ENCODE data around the gene GDAP1L1.
A peak's percentile ranks its signal among the peaks of the same experiment; 100 is the strongest.
"Not testable (repeated sequence)": the region's sequence is repeated elsewhere in the genome, so short reads cannot be mapped to it uniquely, and the experiment has no call there.

GDAP1L1 gene

DNA sequence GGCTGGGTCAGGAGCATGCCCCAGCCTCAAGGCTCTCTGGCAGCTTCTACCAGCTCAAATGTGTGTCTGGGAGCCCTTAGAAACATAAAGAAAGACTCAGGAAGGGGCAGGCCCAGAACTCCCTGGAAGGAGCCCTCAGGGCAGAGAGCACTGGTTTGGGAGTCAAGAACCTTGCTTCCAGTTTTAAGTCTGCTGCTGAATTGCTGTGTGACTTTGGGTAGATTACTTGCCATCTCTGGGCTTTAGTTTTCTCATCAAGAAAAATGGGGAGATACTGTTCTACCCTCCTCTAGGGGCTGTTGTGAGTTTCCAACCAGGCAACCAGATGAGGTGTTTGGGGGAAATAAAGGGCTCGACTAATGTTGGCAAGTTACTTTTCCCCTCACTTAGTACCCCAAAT is 8.8 kb downstream of the GDAP1L1 start:
- DNase-seq (ENCODE audit: low spot score): no peak

DNA sequence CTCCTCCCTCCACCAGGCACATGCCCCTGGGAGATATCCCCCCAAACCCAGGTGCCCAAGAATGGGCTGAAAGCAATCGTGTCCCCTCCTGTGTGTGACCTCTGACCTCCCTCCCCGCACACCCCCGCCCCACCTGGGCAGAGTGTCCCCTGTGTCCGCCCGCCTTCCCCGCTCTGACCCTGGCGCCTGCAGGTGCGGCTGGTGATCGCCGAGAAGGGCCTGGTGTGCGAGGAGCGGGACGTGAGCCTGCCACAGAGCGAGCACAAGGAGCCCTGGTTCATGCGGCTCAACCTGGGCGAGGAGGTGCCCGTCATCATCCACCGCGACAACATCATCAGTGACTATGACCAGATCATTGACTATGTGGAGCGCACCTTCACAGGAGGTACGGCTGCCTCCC is 9.9 kb downstream of the GDAP1L1 start:
- no peak for DNase-seq (ENCODE audit: low spot score)

DNA sequence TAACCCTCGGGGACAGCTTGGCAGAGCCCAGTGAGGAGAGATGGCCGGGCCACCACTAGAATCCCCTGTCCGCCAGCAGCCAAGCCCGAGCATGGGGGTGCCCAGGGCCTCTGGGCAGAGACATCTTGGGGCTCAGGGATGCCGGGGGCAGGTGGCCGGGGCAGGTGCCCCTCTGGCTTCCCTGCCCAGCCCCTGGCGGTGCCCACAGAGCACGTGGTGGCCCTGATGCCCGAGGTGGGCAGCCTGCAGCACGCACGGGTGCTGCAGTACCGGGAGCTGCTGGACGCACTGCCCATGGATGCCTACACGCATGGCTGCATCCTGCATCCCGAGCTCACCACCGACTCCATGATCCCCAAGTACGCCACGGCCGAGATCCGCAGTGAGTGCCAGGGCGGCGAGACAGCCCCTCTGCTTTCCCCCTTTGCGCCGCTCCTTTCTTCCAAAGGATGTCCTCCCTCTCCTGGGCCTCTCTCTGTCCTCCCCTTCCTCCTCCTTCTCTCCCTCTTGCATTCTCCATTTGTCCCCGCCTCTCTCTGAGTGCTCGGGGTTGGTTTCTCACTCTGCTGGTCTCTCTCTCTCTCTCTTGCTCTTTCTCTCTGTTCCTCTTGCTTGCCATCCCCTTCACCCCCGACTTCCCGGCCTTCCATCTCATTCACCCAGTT is 11.2 kb downstream of the GDAP1L1 start:
- DNase-seq (ENCODE audit: low spot score): no peak

DNA sequence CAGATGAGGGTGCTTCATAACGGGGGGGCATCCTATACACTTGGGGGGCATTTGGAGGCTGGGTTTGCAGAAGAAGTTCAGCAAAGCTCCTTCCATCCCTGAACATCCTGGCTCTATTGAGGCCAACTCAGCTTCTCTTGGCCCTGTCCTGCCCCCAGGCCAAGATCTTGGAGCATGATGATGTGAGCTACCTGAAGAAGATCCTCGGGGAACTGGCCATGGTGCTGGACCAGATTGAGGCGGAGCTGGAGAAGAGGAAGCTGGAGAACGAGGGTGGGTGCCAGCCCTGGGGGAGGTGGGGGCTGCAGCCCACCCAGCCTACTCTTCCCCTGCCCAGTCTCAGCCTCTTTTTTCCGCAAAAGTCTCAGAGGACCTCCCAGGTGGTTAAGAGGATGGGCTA is 17.2 kb downstream of the GDAP1L1 start:
- DNase-seq (ENCODE audit: low spot score): no peak

DNA sequence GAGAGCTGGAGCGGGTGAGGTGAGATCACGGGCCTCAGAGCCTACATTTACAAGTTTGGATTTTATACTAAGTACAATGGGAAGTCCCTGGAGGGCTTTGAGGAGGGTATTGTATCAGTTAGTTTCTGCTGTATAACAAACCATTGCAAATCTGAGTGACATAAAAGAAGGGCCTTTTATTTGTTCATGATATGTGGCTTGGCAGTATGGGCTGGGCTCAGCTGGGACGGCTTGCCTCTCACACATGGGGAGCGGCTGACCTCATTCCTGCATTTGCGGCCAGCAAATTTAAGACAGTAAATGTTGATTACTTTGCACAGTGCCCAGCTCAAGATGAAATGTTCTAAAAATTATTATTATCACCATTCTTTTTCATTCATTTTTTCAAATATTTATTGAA is 21.7 kb downstream of the GDAP1L1 start:
- DNase-seq (ENCODE audit: low spot score): no peak

DNA sequence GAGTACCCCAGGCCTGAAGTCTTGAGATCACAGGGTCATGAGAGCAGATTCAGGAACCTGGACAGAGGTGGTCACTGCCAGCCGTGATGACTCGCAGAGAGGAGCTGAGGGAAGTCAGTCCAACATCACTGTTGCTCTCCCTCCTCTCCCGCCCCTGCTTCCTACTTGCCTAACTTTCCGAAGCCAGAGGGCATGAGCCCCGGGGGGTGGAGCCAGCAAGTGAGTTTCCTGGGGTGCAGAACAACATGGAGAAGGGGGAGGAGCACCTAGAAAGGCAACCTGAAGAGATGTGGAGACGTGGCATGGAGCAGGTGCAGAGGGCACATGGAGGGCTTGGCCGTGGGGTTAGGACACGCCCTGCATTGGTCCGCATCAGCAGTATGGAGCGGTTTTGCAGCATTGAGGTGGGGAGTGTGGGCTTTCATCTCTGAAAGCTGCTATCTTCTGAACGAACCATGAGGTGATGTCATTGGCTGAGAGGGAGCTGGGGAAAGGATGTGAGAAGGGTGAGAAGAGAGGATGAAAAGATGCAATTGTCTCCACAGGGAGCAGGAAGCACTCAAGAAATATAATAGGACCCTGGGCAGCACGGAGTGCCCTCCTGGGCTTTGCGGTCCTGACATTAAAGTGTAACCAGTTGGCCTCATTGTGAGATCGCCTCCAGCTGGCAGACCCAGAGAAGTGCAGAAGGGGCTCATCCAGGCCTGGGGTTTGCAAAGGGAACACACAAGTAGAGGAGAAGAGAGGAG is 25.0 kb downstream of the GDAP1L1 start:
- peak; percentile 10 for DNase-seq (ENCODE audit: low spot score)

DNA sequence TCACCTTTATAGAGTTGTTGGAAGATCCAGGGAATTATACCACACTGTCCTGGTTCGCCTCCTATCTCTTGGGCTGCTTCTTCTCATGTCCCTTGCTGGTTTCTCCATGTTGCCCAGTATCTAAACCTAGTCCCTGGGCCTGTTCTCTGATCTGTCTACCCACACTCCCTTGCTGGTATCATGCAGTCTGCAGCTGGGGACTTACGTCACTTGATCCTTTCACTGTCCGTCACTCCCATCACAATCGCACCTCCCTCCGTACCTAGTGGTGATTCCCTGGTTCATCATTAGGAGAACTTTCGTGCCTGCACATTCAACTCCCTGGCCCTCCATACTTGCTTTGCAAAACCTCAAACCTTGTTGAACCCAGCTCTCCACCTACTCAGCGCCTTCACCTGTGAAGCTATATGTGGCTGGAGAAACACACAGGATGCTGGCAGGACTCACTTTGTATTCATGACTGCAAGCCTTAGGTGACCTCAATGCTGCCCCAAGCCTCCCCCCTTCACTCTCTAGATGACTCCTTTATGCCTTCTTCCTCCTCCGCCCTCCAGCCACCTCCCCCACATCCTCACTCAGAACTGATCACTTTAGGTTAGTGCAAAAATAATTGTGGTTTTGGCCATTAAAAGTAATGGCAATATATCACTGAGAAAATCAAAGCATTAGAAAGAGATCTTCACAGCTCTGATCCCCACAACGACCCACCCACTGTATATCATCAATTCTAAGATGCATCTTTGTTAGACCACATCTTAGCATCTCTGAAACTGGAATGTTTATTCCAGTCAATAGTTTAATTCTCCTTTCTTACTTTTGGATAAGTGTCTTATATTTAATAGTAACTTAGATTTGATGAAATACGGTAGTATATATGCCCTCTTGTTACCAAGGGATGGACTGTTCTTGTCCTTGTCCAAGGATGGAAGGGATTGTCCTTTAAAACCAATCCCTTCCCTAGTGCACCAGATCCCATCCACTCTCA is 26.4 kb downstream of the GDAP1L1 start:
- no peak for DNase-seq (ENCODE audit: low spot score)

DNA sequence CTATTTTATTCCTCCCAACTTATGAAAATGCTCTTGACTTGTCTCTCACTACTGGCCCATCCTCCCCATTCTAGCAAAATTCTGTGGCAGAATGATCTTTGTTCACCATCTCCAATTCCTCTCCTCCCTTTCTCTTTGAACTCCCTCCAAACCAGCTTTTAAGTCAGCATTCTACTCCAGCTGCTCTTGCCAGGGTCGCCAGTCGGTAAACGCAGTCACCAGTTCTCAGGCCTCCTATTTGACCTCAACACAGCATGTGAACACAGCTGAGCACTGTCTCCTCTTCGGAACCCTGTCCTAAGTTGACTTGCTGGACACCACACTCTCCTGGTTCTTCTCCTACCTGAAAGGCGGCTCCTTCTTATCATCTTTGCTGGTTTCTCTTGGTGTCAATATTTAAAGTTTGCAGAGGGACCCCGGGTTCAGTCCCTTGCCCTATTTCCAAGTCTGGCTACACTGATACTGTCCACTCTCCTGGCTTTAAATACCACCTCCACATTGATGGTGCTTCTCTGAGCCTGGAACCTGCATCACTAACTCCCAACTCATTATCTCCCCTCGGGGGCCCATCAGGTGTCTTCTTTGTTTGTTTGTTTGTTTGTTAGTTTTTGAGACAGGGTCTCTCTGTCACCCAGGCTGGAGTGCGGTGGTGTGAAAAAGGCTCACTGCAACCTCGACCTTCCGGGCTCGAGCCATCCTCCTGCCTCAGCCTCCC is 27.4 kb downstream of the GDAP1L1 start:
- DNase-seq (ENCODE audit: low spot score): no peak

DNA sequence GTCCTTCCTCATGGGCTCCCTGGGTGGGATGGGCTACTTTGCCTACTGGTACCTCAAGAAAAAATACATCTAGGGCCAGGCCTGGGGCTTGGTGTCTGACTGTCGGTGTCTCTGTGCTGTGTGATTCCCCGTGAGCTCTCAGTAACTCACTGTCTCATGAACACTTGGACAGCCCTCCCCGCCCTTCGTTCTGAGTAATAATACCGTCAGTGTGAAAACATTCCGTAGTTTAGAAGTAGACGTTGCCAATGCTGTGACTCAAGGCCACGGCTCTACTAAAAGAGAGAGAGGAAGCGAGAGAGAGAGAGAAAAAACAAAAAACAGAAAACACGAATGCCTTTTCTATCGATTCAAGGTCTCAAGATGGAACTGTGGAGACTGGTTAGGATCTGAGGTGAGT is 32.1 kb downstream of the GDAP1L1 start:
- DNase-seq (ENCODE audit: low spot score): no peak

DNA sequence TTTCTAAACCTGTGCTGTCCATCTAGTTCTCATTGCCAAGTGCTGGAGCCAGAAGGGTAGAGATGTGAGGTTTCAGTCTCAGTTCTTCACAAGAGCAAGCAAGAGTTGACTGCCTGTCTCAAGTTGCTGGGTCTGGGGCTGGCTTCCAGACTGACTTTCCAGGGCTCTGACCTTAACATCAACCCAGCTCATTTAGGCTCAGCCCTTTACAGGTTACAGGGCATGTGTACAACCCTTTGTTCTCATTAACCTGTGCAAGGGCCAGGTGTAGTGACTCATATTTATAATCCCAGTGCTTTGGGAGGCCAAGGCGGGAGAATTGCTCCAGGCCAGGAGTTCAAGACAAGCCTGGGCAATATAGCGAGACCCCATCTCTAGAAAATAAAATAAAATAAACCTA is 33.3 kb downstream of the GDAP1L1 start:
- no peak for DNase-seq (ENCODE audit: low spot score)

DNA sequence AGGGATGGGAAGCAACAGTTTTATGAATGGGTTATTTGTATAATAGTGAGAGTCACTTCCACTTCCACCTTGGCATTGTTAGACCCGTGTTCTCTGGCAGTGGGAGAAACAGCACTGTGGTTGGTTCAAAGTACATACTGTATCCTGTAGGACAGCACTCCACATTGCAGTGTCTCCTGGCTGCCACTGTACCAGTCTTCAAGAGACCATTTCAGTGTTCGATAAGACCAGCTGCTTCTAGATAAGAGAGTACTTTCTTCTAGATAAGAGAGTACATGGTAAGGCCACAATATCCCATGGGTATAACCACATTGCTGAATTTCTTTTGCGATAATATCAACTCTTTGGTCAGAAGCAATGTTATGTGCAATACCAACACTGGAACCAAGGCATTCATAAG is 35.1 kb downstream of the GDAP1L1 start:
- no peak for DNase-seq (ENCODE audit: low spot score)

DNA sequence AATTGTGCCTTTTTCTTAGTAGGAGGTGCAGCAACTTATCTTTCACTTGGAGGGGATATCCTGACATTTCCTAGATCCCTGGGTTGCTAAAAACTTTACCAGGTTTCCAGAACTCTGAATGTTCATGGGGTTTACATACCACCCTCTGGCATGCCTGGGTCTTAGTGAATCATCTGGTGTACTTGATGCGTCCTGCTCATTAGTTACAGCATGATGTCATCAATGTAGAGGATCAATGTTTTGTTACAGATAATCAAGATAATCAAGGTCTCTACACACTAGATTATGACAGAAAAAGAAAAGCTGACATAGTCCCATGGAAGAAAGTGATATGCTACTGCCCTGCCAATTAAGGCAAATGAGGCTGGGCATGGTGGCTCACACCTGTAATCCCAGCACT is 36.9 kb downstream of the GDAP1L1 start:
- DNase-seq (ENCODE audit: low spot score): no peak

DNA sequence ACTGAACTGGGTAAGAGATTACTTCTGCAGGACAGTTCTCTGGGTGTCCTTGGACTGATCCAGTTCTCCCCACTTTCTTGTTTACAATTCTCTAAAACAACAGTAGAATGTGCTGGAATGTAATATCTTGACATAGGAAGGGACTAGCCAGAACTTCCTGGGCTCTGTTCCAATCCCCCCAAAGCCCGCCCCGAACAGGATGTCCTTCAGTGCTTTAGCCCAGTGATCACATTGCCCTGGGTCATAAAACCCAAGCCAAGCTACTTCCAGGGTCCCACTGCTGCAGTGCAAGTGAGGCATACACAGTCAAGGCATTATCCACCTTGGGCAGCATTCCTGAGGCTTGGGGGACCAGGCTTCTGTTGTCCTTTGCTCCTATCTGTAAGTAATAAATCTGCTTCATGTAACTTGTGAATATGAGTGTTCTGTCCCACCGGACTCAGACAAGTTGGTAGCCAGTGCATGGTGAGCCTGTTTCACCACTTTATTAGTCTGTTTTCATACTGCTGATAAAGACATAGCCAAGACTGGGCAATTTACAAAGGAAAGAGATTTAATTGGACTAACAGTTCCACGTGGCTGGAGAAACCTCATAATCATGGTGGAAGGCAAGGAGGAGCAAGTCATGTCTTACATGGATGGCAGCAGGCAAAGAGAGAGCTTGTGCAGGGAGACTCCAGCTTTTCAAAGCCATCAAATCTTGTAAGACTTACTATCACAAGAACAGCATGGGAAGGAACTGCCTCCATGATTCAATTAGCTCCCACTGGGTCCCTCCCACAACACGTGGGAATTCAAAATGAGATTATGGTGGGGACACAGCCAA is 40.4 kb downstream of the GDAP1L1 start:
- no peak for DNase-seq (ENCODE audit: low spot score)

DNA sequence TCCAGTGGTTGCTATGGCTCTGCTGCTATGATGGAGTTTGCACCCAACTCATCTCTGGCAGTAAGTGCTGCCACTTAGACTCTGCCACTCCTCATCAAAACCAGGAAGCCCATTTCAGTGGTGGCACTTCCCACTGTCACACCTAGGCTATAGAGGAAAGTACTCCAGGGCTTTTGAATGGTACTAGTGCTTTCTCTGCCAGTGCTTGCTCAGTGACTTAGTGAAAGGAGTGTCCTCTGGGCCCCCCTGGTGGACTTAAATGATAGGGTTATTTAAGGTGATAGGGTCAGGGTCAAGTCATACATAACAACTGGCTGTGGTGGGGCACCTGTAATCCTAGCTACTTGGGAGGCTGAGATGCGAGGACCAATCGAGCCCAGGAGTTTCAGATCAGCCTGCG is 41.1 kb downstream of the GDAP1L1 start:
- DNase-seq (ENCODE audit: low spot score): no peak

DNA sequence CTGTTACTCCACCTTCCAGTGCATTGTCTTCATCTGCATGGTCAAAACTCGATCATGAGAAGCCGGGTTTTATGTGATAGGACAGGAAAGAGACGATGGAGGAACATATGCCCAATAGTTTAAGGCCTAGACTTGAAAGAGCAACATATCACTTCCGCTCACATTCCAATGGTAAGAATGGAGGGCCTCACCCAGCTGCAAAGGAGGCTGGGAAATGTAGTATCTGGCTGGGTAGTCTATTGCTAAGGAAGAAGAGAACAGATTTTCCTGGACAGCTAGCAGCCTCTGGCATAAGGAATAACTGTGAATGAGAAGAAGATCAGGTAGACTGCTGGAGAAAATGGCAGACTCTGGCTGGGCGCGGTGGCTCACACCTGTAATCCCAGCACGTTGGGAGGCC is 44.6 kb downstream of the GDAP1L1 start:
- no peak for DNase-seq (ENCODE audit: low spot score)

DNA sequence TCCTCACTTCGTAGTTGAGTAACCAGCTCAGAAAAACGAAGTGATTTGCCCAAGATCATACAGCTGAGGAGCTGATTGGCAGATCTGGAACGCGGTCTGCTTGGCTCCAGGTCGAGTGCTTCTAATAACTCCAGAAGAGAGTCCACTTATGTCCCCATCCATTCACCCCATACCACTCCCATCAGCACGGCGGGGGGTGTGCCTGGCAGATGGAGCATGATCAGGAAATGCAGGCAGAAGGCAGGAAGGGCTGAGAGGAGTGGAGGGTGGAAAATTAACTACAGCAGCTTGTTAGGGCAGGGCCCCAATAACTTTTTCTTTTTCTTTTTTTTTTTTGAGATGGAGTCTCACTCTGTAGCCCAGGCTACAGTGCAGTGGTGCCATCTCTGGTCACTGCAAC is 48.9 kb downstream of the GDAP1L1 start:
- peak; percentile 2 for DNase-seq (ENCODE audit: low spot score)

DNA sequence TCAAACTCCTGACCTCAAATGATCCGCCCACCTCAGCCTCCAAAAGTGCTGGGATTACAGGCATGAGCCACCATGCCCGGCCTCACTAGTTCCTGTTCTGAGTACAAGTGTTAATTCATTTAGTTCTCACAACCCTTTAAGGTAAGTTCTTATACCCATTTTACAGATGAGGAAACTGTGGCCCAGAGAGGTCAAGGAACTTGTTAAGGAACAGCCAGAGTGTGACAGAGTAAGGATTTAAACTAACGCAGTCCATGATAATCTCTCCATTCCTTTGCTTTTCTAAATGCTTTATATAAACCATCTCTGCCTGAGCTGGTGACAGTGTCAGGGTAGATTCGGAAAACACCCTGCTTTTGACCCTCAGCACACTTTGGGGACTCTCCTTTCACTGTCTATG is 50.6 kb downstream of the GDAP1L1 start:
- DNase-seq (ENCODE audit: low spot score): no peak

DNA sequence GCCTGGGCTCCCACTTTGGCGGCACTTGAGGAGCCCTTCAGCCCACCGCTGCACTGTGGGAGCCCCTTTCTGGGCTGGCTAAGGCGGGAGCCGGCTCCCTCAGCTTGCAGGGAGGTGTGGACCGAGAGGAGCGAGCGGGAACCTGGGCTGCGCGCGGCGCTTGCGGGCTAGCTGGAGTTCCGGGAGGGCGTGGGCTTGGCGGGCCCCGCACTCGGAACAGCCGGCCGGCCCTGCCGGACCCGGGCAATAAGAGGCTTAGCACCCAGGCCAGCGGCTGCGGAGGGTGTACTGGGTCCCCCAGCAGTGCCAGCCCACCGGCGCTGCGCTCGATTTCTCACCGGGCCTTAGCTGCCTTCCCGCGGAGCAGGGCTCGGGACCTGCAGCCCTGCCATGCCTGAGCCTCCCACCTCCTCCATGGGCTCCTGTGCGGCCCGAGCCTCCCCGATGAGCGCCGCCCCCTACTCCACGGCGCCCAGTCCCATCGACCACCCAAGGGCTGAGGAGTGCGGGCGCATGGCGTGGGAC is 52.0 kb downstream of the GDAP1L1 start:
- not testable (repeated sequence) for DNase-seq (ENCODE audit: low spot score)

DNA sequence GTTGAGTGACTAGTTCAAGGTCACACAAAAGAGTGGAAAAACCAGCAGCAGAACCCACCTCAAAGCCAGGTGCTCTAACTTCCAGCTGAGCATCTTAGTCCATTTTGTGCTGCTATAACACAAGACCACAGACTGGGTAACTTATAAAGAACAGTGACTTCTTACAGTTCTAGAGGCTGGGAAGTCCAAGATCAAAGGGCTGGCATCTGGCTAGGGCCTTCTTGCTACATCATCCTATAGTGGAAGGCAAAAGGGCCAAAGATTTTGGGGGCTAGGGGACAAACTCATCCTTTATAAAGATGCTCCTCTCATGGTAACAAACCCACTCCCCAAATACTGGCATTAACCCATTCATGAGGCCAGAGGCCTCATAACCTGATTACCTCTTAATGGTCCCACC is 54.2 kb downstream of the GDAP1L1 start:
- DNase-seq (ENCODE audit: low spot score): no peak

DNA sequence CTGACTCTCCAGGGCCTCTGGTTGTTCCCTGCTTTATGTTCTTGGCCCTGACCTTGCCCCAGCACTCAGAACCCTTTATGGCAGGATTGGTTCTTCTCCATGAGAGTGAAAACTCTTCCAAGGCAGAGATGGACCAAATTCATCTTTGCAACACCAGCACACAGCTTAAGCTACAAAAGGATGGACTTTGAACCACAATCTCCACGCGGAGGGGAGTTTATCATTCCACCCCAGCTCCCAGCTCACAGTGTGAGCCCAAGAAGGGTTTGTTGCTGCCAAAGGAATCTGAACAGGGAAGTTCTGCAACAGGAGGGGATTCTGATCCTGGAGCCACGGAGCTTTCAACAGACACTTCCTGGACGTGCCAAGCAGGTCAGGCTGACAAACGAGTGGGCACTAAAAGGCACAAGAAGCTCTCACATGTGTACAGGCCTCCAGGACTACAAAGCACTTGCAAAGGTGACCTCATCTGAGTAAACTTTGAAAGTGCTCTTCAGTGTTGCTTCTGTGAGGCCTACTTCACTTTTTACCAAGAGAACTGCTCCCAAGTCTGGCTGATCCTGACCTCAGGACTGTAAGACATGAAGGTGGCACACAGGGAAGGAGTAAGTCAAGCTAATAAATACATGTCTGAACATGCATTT is 55.0 kb downstream of the GDAP1L1 start:
- no peak for DNase-seq (ENCODE audit: low spot score)

Measured in cerebellar cortex (tissue), 1 donor.